Keratinocyte (primary cell): Measurements from ENCODE around the gene DHH.

Source experiments
- EZH2 ChIP-seq: IDR thresholded peaks from one replicate; pipeline ENCODE4 v1.6.1; 2012; ENCODE audit warnings: inconsistent platforms, mild to moderate bottlenecking, low read length, moderate library complexity
- TF ChIP-seq, protein P1 (sequence below), 3 experiments: IDR thresholded peaks in 1 of 3; conservative IDR thresholded peaks in 1 of 3; optimal IDR thresholded peaks in 1 of 3; 2 replicates in 2 of 3; 3 replicates in 1 of 3; pipeline versions ENCODE3 to v1.5.1; 2011; ENCODE audit warnings: low read length in 3 of 3, mild to moderate bottlenecking in 3 of 3, moderate library complexity in 2 of 3, control low read depth in 1 of 3, inconsistent platforms in 1 of 3; ENCODE audit not compliant: insufficient read depth in 2 of 3; ENCODE audit errors: extremely low read depth in 1 of 3

DNA sequence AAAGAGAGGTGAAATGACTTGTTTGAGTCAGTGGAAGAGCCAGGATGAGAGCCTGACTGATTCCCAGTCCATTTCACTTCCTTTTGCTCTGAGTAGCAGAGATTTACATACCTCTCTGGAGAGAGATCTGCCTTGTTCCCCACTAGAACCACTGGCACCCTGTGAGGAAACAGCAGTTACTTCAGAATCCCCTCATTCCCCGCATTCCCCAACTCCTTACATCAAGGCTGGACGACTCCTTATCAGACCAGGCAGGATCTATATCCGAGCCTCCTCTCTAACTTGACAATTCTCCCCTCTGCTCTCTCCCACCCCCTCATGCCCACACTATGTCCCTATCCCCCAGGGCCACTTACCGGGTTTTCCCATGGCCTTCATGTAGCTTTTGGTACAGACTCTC is 28.5 kb downstream of the DHH start:
- TF ChIP-seq, protein P1, sequence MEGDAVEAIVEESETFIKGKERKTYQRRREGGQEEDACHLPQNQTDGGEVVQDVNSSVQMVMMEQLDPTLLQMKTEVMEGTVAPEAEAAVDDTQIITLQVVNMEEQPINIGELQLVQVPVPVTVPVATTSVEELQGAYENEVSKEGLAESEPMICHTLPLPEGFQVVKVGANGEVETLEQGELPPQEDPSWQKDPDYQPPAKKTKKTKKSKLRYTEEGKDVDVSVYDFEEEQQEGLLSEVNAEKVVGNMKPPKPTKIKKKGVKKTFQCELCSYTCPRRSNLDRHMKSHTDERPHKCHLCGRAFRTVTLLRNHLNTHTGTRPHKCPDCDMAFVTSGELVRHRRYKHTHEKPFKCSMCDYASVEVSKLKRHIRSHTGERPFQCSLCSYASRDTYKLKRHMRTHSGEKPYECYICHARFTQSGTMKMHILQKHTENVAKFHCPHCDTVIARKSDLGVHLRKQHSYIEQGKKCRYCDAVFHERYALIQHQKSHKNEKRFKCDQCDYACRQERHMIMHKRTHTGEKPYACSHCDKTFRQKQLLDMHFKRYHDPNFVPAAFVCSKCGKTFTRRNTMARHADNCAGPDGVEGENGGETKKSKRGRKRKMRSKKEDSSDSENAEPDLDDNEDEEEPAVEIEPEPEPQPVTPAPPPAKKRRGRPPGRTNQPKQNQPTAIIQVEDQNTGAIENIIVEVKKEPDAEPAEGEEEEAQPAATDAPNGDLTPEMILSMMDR (optimal IDR thresholded peaks at IDR 0.05 in 1 of 3, IDR thresholded peaks at IDR 0.05 in 1 of 3, conservative IDR thresholded peaks at IDR 0.05 in 1 of 3; ENCODE audit: extremely low read depth in 1 of 3, insufficient read depth in 2 of 3, low read length in 3 of 3) = no peak
- no peak for TF ChIP-seq EZH2
